ENCODE data around the gene TRIM24.

TRIM24 gene

GRCh38 chr7:138565451-138566114, 105.5 kb downstream of the TRIM24 start:
- H3K27me3 ChIP-seq: no peaks in the 10 kb centered on the region
- H3K4me1 ChIP-seq: no peaks in the 10 kb centered on the region
- H3K4me3 ChIP-seq (ENCODE audit: low read depth, low read length): no peak overlapping the region
- H3K36me3 ChIP-seq: peaks cover 88% of the 10 kb centered on the region
- H3K9me3 ChIP-seq: no peaks in the 10 kb centered on the region
- TF ChIP-seq CTCF (IDR thresholded peaks at IDR 0.05; ENCODE audit: low read depth, low read length): no peak
- DNase-seq: no peak

- Histone ChIP-seq H3K9me3 (no peaks in the 10 kb centered on the region), H3K4me3 (ENCODE audit: low read depth, low read length) (no peak overlapping the region), H3K4me1 (no peaks in the 10 kb centered on the region), H3K36me3 (peaks cover 89% of the 10 kb centered on the region), H3K27me3 (no peaks in the 10 kb centered on the region)
- DNase-seq: no peak
- TF ChIP-seq CTCF (IDR thresholded peaks at IDR 0.05; ENCODE audit: low read depth, low read length): no peak
Measured at GRCh38 chr7:138568655-138569054, 108.6 kb downstream of the TRIM24 start.

- no peak for TF ChIP-seq CTCF (IDR thresholded peaks at IDR 0.05; ENCODE audit: low read depth, low read length)
- Histone ChIP-seq H3K9me3 (no peaks in the 10 kb centered on the region), H3K4me3 (ENCODE audit: low read depth, low read length) (no peak overlapping the region), H3K27me3 (no peaks in the 10 kb centered on the region), H3K4me1 (peaks cover 4% of the 10 kb centered on the region; the same call in 1 of the 2 replicates), H3K36me3 (peaks cover 89% of the 10 kb centered on the region)
- no peak for DNase-seq
Measured at GRCh38 chr7:138569418-138569817, 109.4 kb downstream of the TRIM24 start.

- TF ChIP-seq CTCF (IDR thresholded peaks at IDR 0.05; ENCODE audit: low read depth, low read length): no peak
- Histone ChIP-seq H3K9me3 (no peaks in the 10 kb centered on the region), H3K27me3 (no peaks in the 10 kb centered on the region), H3K4me1 (peaks cover 4% of the 10 kb centered on the region; the same call in 1 of the 2 replicates), H3K36me3 (peaks cover 81% of the 10 kb centered on the region), H3K4me3 (ENCODE audit: low read depth, low read length) (no peak overlapping the region)
- no peak for DNase-seq
Measured at GRCh38 chr7:138570715-138571114, 110.7 kb downstream of the TRIM24 start.

- H3K9me3 ChIP-seq: no peaks in the 10 kb centered on the region
- H3K4me3 ChIP-seq (ENCODE audit: low read depth, low read length): no peak overlapping the region
- no peak for TF ChIP-seq CTCF (IDR thresholded peaks at IDR 0.05; ENCODE audit: low read depth, low read length)
- H3K4me1 ChIP-seq: peaks cover 4% of the 10 kb centered on the region; the same call in 1 of the 2 replicates
- no peaks in the 10 kb centered on the region for H3K27me3 ChIP-seq
- DNase-seq: no peak
- peaks cover 85% of the 10 kb centered on the region for H3K36me3 ChIP-seq
Measured at GRCh38 chr7:138573741-138574140, 113.7 kb downstream of the TRIM24 start.

GRCh38 chr7:138575897-138576428, 115.9 kb downstream of the TRIM24 start:
- Histone ChIP-seq H3K36me3 (peaks cover 86% of the 10 kb centered on the region), H3K27me3 (no peaks in the 10 kb centered on the region), H3K4me3 (ENCODE audit: low read depth, low read length) (no peak overlapping the region), H3K4me1 (peaks cover 4% of the 10 kb centered on the region; the same call in 1 of the 2 replicates), H3K9me3 (no peaks in the 10 kb centered on the region)
- DNase-seq: no peak
- TF ChIP-seq CTCF (IDR thresholded peaks at IDR 0.05; ENCODE audit: low read depth, low read length): no peak

All from BE2C (cell line).